ENCODE measurements around the gene DYRK1B. TPM values are rescaled to one million over a fixed set of nuclear protein-coding genes. Genes with fewer than 3 reads are reported as not detected.

DYRK1B gene
- polyA plus RNA-seq, 1 donor (not counting 4 experiments of a cell fraction or from before 2014, with no cell fraction given), result 4.6 TPM

DNA sequence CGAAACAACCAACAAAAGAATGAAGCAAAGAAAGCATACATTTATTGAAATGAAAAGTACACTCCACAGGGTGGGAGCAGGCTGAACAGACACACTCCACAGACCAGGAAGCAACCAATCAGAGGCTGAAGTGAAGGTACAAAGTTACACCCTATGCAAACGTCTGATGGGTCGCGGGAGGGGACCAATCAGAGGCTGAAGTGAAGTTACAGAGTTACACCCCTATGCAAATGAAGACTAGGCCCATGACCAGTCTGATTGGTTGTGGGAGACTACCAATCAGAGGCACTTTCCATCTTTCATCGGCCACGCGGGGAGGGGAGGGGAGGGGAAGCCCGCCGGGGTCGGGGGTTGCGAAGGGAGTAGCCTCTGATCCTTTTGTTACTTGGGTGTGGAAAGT, 24.6 kb upstream of the DYRK1B start:
- Histone ChIP-seq H3K4me2 (ENCODE audit: control insufficient read depth, extremely low read depth, insufficient read depth, low read depth, low read length) (no peak overlapping the region), H3K9me3 (ENCODE audit: control insufficient read depth, low read depth, low read length) (no peaks in the 10 kb centered on the region), H3K4me3 (ENCODE audit: control insufficient read depth in 2 of 3, extremely low read depth in 1 of 3, insufficient read depth in 2 of 3, low read depth in 1 of 3, low read length in 3 of 3) (no peak overlapping the region), H4K20me1 (ENCODE audit: control insufficient read depth, extremely low read depth, insufficient read depth, low read length) (no peaks in the 10 kb centered on the region), H3K9me1 (ENCODE audit: control insufficient read depth, extremely low read depth, insufficient read depth, low read length) (no peaks in the 10 kb centered on the region), H2AFZ (ENCODE audit: control insufficient read depth, low read length) (no peak overlapping the region), H3K79me2 (ENCODE audit: control insufficient read depth, insufficient read depth, low read length) (no peaks in the 10 kb centered on the region), H3K9ac (ENCODE audit: control insufficient read depth, extremely low read depth, insufficient read depth, low read length) (no peak overlapping the region), H3K27ac (ENCODE audit: control insufficient read depth, insufficient read depth, low read length) (no peak overlapping the region), H3K4me1 (ENCODE audit: control insufficient read depth, extremely low read depth, insufficient read depth, low read length) (no peaks in the 10 kb centered on the region), H3K27me3 (ENCODE audit: control insufficient read depth, extremely low read depth, insufficient read depth, low read length) (no peaks in the 10 kb centered on the region), H3K36me3 (ENCODE audit: control insufficient read depth in 2 of 2, extremely low read depth in 1 of 2, insufficient read depth in 2 of 2, low read length in 2 of 2) (no peaks in the 10 kb centered on the region)
- FAIRE-seq, result no peak
- TF ChIP-seq EZH2 (IDR thresholded peaks at IDR 0.05; ENCODE audit: low read length), result no peak
- TF ChIP-seq, protein P1, sequence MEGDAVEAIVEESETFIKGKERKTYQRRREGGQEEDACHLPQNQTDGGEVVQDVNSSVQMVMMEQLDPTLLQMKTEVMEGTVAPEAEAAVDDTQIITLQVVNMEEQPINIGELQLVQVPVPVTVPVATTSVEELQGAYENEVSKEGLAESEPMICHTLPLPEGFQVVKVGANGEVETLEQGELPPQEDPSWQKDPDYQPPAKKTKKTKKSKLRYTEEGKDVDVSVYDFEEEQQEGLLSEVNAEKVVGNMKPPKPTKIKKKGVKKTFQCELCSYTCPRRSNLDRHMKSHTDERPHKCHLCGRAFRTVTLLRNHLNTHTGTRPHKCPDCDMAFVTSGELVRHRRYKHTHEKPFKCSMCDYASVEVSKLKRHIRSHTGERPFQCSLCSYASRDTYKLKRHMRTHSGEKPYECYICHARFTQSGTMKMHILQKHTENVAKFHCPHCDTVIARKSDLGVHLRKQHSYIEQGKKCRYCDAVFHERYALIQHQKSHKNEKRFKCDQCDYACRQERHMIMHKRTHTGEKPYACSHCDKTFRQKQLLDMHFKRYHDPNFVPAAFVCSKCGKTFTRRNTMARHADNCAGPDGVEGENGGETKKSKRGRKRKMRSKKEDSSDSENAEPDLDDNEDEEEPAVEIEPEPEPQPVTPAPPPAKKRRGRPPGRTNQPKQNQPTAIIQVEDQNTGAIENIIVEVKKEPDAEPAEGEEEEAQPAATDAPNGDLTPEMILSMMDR (optimal IDR thresholded peaks at IDR 0.05 in 1 of 3, IDR thresholded peaks at IDR 0.05 in 1 of 3, conservative IDR thresholded peaks at IDR 0.05 in 1 of 3; ENCODE audit: extremely low read depth in 1 of 3, insufficient read depth in 2 of 3, low read length in 3 of 3), result no peak
- DNase-seq (ENCODE audit: low read depth, low spot score), result no peak
- dilution Hi-C loops (cut with MboI; ENCODE audit: extremely low pct_ligation_motif_present, low sequenced_read_pairs), result no loop called here

DNA sequence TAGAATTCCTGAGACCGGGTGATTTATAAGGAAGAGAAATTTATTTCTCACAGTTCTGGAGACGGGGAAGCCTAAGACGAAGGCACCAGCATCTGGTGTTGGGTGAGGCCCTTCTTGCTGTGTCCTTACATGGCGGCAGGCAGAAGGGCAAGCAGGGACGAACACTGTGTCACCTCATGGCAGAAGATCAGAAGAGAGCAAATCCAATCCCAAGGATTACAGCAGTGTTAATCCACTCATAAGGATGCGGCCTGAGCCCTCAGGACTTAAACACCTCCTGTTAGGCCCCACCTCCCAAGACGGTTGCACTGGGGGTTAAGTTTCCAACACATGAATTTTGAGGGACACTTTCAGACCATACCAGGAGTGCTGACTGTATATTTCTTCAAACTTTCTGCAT, 18.9 kb upstream of the DYRK1B start:
- no peak overlapping the region for H3K4me2 ChIP-seq (ENCODE audit: control insufficient read depth, extremely low read depth, insufficient read depth, low read depth, low read length)
- no peaks in the 10 kb centered on the region for H3K4me1 ChIP-seq (ENCODE audit: control insufficient read depth, extremely low read depth, insufficient read depth, low read length)
- H3K9me1 ChIP-seq (ENCODE audit: control insufficient read depth, extremely low read depth, insufficient read depth, low read length), result no peaks in the 10 kb centered on the region
- H3K9me3 ChIP-seq (ENCODE audit: control insufficient read depth, low read depth, low read length), result no peaks in the 10 kb centered on the region
- no peak for FAIRE-seq
- H3K36me3 ChIP-seq (ENCODE audit: control insufficient read depth in 2 of 2, extremely low read depth in 1 of 2, insufficient read depth in 2 of 2, low read length in 2 of 2), result no peaks in the 10 kb centered on the region
- H3K27me3 ChIP-seq (ENCODE audit: control insufficient read depth, extremely low read depth, insufficient read depth, low read length), result no peaks in the 10 kb centered on the region
- dilution Hi-C loops (cut with MboI; ENCODE audit: extremely low pct_ligation_motif_present, low sequenced_read_pairs), result no loop called here
- H3K9ac ChIP-seq (ENCODE audit: control insufficient read depth, extremely low read depth, insufficient read depth, low read length), result no peak overlapping the region
- DNase-seq (ENCODE audit: low read depth, low spot score), result no peak
- H3K79me2 ChIP-seq (ENCODE audit: control insufficient read depth, insufficient read depth, low read length), result no peaks in the 10 kb centered on the region
- H4K20me1 ChIP-seq (ENCODE audit: control insufficient read depth, extremely low read depth, insufficient read depth, low read length), result no peaks in the 10 kb centered on the region
- H3K27ac ChIP-seq (ENCODE audit: control insufficient read depth, insufficient read depth, low read length), result no peak overlapping the region
- H3K4me3 ChIP-seq (ENCODE audit: control insufficient read depth in 2 of 3, extremely low read depth in 1 of 3, insufficient read depth in 2 of 3, low read depth in 1 of 3, low read length in 3 of 3), result no peak overlapping the region
- no peak overlapping the region for H2AFZ ChIP-seq (ENCODE audit: control insufficient read depth, low read length)
- TF ChIP-seq EZH2 (IDR thresholded peaks at IDR 0.05; ENCODE audit: low read length), result no peak
- TF ChIP-seq, protein P1 (optimal IDR thresholded peaks at IDR 0.05 in 1 of 3, IDR thresholded peaks at IDR 0.05 in 1 of 3, conservative IDR thresholded peaks at IDR 0.05 in 1 of 3; ENCODE audit: extremely low read depth in 1 of 3, insufficient read depth in 2 of 3, low read length in 3 of 3), result no peak

All from keratinocyte (primary cell).